Measurements from ENCODE around the gene SBF2.

- TF ChIP-seq CTCF (conservative IDR thresholded peaks at IDR 0.05; ENCODE audit: low read depth, low read length) (no peak), EZH2phosphoT487 (IDR thresholded peaks at IDR 0.05; ENCODE audit: borderline replicate concordance, low read length) (no peak), EZH2 (IDR thresholded peaks at IDR 0.05; ENCODE audit: low read length, unreplicated experiment) (no peak)
Measured at GRCh38 chr11:9839550-9839949, 454.5 kb downstream of the SBF2 start.
